Stimulated activated CD4-positive, alpha-beta T cell treated with anti-CD3 and anti-CD28 coated beads, TNF-alpha, amount 100 ng/mL, for 1 hour (primary cell): ENCODE data around the gene COL5A2.

Experiments
- DNase-seq, 3 donors: peaks; one replicate each; pipeline ENCODE4 v3.0.0-alpha.2; 2020; ENCODE audit warnings: low read depth in 3 of 3, low spot score in 1 of 3

Gene COL5A2

GRCh38 chr2:189179570-189179950 is at the start of gene COL5A2:
Gene COL5A2, minus strand, starts transcription at chr2:189179761. Its CDS starts 157 bp downstream, at chr2:189179604.
- DNase-seq = no peak

- DNase-seq = no peak
Measured at GRCh38 chr2:189226017-189226416, 46.5 kb upstream of the COL5A2 start.

- no peak for DNase-seq
Measured at GRCh38 chr2:189225032-189225431, 45.5 kb upstream of the COL5A2 start.

GRCh38 chr2:189222468-189223105 is 43.0 kb upstream of the COL5A2 start:
- no peak for DNase-seq

GRCh38 chr2:189221811-189222467 is 42.4 kb upstream of the COL5A2 start:
- no peak for DNase-seq

GRCh38 chr2:189218236-189218635 is 38.7 kb upstream of the COL5A2 start:
- no peak for DNase-seq

- DNase-seq = no peak
Measured at GRCh38 chr2:189217541-189217940, 38.0 kb upstream of the COL5A2 start.

- no peak for DNase-seq
Measured at GRCh38 chr2:189217051-189217450, 37.5 kb upstream of the COL5A2 start.

GRCh38 chr2:189214484-189214883 is 34.9 kb upstream of the COL5A2 start:
- no peak for DNase-seq

GRCh38 chr2:189213250-189213649 is 33.7 kb upstream of the COL5A2 start:
- DNase-seq = no peak

- DNase-seq = no peak
Measured at GRCh38 chr2:189210250-189211087, 30.9 kb upstream of the COL5A2 start.

GRCh38 chr2:189208254-189208653 is 28.7 kb upstream of the COL5A2 start:
- DNase-seq = no peak

- DNase-seq = no peak
Measured at GRCh38 chr2:189204322-189204941, 24.9 kb upstream of the COL5A2 start.

- no peak for DNase-seq
Measured at GRCh38 chr2:189203177-189203799, 23.7 kb upstream of the COL5A2 start.

- no peak for DNase-seq
Measured at GRCh38 chr2:189199797-189200196, 20.2 kb upstream of the COL5A2 start.

GRCh38 chr2:189192766-189193165 is 13.2 kb upstream of the COL5A2 start:
- no peak for DNase-seq

- DNase-seq = no peak
Measured at GRCh38 chr2:189191766-189192165, 12.2 kb upstream of the COL5A2 start.

GRCh38 chr2:189190685-189191084 is 11.1 kb upstream of the COL5A2 start:
- no peak for DNase-seq

- no peak for DNase-seq
Measured at GRCh38 chr2:189188115-189188805, 8.7 kb upstream of the COL5A2 start.

GRCh38 chr2:189183170-189183569 is 3.6 kb upstream of the COL5A2 start:
- no peak for DNase-seq

- no peak for DNase-seq
Measured at GRCh38 chr2:189181706-189182105, 2.1 kb upstream of the COL5A2 start.
